ENCODE data around the gene NOP16. TPM values are rescaled to one million over a fixed set of nuclear protein-coding genes. Genes with fewer than 3 reads are reported as not detected.

NOP16 gene, protein sequence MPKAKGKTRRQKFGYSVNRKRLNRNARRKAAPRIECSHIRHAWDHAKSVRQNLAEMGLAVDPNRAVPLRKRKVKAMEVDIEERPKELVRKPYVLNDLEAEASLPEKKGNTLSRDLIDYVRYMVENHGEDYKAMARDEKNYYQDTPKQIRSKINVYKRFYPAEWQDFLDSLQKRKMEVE
- 9.4 and 11.7 TPM in 2 replicates for total RNA-seq

DNA sequence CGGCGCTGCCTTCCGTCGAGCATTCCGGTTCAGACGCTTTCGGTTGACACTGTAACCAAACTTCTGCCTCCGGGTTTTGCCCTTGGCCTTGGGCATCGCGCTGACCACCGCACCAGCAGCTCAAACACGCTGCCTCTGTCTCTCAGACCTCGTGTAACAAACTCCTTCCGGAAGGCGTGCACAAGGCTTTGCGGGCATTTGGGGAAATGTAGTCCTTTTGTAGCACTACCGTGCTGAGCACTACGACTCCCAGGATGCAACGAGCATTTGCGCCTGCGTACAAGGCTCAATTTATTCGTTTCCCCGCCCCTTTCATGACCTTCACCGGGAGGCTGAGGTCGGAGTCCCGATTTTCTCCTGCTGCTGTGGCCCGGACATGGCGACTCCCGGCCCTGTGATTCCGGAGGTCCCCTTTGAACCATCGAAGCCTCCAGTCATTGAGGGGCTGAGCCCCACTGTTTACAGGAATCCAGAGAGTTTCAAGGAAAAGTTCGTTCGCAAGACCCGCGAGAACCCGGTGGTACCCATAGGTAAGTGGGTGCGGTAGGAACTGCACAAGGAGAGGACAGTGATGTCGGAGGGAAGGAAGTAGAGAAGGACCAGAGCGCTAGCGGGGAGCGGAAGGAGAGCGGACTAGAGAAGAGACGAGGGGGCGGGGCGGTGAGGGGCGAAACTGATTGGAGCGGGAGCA lies at the start of gene NOP16, which contains the start of gene HIGD2A:
Gene NOP16 (minus strand): TSS at position 155 of the 691 bp plus-strand sequence. CDS start 59 bp downstream, at position 96.
Gene HIGD2A (plus strand): TSS at position 308 of the 691 bp plus-strand sequence. CDS start 69 bp downstream, at position 377.
- peak; percentile 99 for DNase-seq (ENCODE audit: low read depth in 2 of 2)

- DNase-seq (ENCODE audit: low read depth in 2 of 2): peak; percentile 58 to 65
Observed at GRCh38 chr5:176436656-176437055, 48.3 kb upstream of the NOP16 start.

DNA sequence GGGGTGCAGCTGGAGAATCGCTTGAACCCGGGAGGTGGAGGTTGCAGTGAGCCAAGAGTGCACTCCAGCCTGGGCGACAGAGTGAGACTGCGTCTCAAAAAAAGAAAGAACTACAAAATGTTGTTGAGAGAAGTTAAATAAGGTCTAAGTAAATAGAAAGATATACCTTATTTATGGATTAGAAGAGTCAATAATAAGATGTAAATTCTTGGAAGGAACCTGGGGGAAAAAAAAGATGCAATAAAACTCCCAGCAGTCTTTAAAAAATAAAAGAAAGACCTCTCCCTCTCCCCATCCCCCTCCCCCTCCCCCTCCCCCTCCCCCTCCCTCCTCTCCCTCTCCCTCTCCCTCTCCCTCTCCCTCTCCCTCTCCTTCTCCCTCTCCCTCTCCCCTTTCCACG lies 44.3 kb upstream of the NOP16 start:
- no peak for DNase-seq (ENCODE audit: low read depth in 2 of 2)

DNA sequence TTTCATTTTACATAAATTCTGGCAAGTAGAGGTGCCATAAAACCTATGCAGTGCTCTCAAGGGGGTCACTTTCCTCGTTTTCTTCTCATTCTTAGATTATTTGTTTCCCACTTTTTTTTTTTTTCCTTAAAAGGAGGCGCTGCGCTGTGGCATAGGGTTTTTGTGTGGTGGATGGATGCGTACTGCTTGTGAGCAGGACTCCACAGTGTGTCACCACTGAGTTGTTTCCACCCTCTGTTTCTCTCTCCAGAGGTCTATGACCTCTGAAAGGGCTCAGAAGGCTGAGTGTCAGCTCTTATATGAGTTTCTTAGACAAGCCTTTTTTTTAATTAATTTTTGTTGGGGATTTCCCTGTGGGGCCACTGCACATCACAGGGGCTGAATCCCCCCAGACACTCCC lies 41.6 kb upstream of the NOP16 start:
- peak in 1 of 2 donors; percentile 57 for DNase-seq (ENCODE audit: low read depth in 2 of 2)

DNA sequence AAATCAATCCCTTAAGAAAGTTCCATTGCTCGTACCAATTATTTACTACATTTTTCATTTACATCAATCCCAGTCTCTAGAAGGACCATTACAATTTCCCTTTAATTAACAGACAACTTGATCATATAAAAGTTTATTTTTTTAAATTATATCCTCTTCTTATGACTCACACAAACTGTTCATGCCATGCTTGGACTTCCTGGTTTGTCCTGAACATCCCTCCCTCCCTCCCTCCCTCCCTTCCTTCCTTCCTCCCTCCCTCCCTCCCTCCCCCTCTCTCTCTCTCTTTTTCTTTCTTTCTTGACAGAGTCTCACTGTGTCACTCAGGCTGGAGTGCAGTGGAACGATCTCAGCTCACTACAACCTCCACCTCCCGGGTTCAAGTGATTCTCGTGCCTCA lies 39.6 kb upstream of the NOP16 start:
- peak; percentile 51 to 57 for DNase-seq (ENCODE audit: low read depth in 2 of 2)

- DNase-seq (ENCODE audit: low read depth in 2 of 2): no peak
Observed at GRCh38 chr5:176426876-176427275, 38.5 kb upstream of the NOP16 start.

- DNase-seq (ENCODE audit: low read depth in 2 of 2): no peak
Observed at GRCh38 chr5:176425791-176426190, 37.4 kb upstream of the NOP16 start.

GRCh38 chr5:176425138-176425537 lies 36.7 kb upstream of the NOP16 start:
- no peak for DNase-seq (ENCODE audit: low read depth in 2 of 2)

- DNase-seq (ENCODE audit: low read depth in 2 of 2): peak in 1 of 2 donors; percentile 74
Observed at GRCh38 chr5:176424181-176424580, 35.8 kb upstream of the NOP16 start.

GRCh38 chr5:176420972-176421544 lies 32.7 kb upstream of the NOP16 start:
- no peak for DNase-seq (ENCODE audit: low read depth in 2 of 2)

DNA sequence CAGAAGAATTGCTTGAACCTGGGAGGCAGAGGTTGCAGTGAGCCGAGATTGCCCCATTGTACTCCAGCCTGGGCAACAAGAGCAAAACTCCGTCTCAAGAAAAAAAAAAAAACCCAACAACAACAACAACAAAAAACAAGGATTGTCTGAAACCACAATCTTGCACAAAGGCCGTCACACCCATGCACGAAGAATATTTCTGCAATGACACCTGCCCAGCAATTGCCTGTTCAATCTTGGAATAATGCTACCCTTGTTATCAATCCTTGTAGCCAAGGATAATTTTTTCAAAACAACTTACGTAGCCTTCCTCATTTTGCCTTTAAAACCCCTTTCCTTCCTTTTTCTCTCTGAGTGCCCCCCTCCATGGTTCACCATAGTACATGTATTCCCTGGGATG lies 31.7 kb upstream of the NOP16 start:
- no peak for DNase-seq (ENCODE audit: low read depth in 2 of 2)

- peak; percentile 50 to 69 for DNase-seq (ENCODE audit: low read depth in 2 of 2)
Observed at GRCh38 chr5:176418251-176418650, 29.9 kb upstream of the NOP16 start.

DNA sequence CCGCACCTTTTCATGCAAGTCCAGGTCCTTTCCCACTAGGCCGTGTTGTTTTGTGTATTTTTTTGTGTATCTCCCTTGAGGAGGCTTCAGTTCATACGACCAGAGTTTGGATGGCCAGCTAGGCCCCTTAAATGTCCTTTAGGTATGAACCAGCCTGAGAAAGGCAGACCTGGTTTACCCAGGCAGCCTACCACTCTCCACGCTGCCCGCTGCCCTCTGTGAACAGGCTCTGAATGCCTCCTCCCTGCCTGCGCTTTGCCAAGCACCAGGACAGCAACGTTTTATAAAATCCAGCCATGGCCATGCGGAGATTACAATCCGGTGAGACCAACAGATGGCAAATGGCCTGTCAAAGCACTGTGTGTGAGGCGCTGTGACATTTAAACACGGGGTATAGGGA lies 28.6 kb upstream of the NOP16 start:
- no peak for DNase-seq (ENCODE audit: low read depth in 2 of 2)

GRCh38 chr5:176415952-176416924 lies 27.8 kb upstream of the NOP16 start, which contains the start of gene CLTB:
Gene CLTB, minus strand, starts transcription at chr5:176416539. Its CDS starts 176 bp downstream, at chr5:176416363.
- peak; percentile 89 to 95 for DNase-seq (ENCODE audit: low read depth in 2 of 2)

DNA sequence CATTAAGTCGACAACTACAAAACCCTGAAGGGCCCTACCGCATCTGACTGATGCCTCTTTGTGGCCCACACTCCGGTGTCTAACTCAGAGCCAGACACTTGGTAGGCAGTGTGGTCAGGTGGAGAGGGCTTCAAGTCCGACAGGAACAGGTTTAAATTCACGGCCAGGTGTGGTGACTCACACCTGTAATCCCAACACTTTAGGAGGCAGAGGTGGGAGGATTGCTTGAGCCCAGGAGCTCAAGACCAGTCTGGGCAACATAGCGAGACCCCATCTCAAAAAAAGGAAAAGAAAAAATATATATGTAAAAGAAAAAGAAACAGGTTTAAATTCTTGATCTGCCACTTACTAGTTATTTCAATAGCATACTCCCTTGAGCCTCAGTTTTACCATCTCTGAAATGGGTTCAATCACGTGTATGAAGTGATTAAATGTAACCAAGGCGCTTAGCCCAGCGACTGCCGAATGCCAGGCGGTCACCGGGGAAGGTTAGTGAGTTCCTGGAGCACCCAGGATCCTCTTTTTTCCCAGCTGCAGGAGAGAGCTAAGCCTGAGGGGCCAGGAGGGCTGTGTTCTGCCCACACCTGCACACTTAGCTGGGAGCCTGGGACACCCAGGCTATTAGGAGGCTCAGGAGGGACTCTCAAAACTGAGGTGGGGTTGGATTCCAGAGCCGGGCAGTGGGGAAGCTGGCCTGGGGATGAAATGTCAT lies 27.0 kb upstream of the NOP16 start:
- DNase-seq (ENCODE audit: low read depth in 2 of 2): no peak

DNA sequence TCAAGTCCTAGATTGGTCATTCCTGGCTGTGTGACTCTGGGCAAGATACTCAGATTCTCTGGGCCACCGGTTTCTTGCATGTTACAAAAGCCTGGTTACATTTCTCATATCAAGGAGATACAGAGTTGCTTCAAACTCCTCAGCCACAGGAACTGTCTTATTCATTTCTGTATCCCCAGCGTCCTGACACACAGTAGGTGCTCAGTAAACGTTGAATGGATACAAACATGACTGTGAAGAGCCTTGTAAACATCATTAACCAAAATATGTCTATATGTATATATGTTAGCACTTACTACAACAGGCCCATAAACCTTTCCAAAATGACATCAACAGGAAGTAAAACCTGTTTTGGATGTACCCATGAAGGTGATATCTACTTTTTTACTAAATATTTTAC lies 26.3 kb upstream of the NOP16 start:
- DNase-seq (ENCODE audit: low read depth in 2 of 2): no peak

DNA sequence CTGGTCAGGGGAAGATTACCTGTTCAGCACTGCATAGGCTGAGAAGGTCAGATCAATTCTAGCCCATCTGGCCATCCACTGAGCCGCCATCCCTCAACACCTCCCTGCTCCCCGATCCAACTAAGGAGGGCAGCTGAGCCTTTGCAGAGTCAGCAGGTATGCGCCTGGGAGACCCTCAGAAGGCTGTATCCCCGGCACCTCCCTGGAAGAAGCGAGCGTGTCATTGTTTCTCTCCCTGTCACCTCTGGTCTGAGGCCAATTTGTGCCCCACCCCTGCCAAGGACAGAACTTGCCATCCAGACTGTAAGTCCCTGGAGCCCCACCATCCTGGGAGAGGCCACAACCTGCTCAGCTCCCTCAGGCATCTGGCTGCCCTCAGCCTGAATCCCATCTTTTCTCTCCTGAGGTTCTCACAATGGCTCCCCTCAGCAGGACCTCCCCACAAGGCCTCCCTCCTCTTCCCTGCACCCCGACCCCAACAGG lies 25.4 kb upstream of the NOP16 start:
- DNase-seq (ENCODE audit: low read depth in 2 of 2): no peak

DNA sequence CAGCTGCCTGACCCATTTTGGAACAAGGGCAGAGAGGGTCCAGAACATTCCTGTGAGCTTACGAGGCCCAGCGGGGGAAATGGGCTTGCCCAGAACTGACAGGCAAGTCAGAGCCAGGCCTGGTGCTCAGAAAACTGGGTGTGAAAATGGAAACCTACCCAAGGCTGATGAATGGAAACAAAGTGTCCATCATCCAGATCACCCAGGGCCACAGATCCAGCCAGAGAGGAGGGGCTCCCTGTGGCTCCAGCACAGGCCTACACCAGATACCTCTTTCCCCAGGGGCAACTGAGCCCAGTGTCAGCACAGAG lies 24.8 kb upstream of the NOP16 start:
- peak; percentile 21 to 33 for DNase-seq (ENCODE audit: low read depth in 2 of 2)

DNA sequence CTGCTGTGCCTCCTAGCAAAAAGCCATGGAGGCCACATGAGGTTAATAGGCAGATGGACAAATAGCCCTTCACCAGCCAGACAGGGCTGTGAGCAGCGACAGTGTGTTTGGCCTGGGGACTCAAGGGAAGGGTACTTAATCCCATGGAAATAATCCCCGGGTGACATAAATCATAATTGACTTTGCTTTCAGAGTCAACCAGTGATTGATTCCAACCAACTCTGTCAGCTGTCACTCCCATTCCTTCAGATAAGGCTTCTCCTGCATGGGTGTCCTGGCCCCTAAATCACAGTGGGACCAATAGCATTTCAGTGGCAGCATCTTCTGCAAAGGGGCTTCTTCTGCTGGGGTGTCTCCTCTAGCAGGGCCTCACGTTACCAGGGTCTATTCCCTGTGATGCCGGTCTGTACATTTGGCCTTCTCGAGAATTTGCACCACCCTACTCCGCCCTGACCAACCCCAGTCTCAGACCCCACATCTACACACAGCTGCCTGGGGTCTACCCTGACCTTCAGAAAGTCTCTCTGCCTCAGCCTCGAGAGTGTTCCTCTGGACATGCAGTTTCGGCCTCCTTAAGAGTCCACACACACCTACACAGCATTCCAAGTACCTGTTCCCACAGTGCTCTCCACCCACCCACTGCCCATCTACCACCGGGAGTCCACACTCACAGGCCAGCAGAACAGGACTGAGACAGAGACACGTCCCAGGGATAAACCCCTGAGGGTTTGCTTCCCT lies 24.3 kb upstream of the NOP16 start:
- no peak for DNase-seq (ENCODE audit: low read depth in 2 of 2)

GRCh38 chr5:176410486-176411180 lies 22.2 kb upstream of the NOP16 start:
- no peak for DNase-seq (ENCODE audit: low read depth in 2 of 2)

Measured in lung microvascular endothelial cell (primary cell).